Measurements from ENCODE around the gene CRTC1. TPM values are rescaled to one million over a fixed set of nuclear protein-coding genes. Genes with fewer than 3 reads are reported as not detected.

The CRTC1 gene
- total RNA-seq, 2 donors from 2014 or later: 4.0 to 5.8 TPM

DNA sequence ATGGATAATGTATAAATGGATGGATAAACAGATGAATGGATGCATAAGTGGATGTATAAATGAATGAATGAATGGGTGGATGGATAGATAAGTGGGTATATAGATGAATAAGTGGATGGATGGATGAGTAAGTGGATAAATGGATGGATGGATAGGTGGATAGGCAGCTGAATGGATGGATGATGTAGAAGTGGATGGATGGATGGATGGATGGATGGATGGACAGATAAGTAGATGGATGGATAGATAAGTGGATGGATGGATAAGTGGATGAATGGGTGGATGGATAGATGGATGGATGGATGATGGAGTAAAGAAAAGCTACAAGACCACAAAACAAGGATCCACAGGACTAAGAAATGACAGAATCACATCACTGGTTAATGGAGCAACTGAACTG is 116.6 kb downstream of the CRTC1 start:
- Histone ChIP-seq H3K27ac (no peak overlapping the region), H3K4me1 (peaks cover 0 to 6% of the 10 kb centered on the region in 2 donors), H3K27me3 (no peaks in the 10 kb centered on the region), H3K36me3 (no peaks in the 10 kb centered on the region), H3K9me3 (no peaks in the 10 kb centered on the region), H3K4me3 (no peak overlapping the region)
- TF ChIP-seq CTCF (IDR thresholded peaks at IDR 0.05): no peak
- no peak for DNase-seq (ENCODE audit: low spot score)

DNA sequence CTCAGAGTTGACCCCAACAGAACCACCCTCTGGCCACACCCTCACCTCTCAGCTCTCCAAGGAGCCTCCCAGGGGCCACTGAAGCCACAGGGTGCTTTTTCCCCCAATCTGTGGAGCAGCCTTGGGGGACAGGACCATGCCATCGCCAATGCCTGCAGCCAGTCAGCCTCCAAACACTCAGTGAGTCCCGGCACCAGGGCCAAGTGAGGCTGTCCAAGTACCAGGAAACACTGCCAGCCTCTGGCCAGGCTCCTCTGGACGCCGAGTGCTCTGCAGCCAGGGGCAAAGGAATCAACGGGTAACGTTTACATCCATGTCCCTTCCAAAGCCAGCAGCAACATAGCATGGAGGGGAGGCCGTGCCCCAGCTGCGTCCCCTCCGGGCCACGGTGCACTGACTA is 117.2 kb downstream of the CRTC1 start:
- DNase-seq (ENCODE audit: low spot score): no peak
- Histone ChIP-seq H3K4me3 (no peak overlapping the region), H3K4me1 (peaks cover 0 to 2% of the 10 kb centered on the region in 2 donors), H3K27ac (no peak overlapping the region), H3K36me3 (no peaks in the 10 kb centered on the region), H3K27me3 (no peaks in the 10 kb centered on the region), H3K9me3 (no peaks in the 10 kb centered on the region)
- no peak for TF ChIP-seq CTCF (IDR thresholded peaks at IDR 0.05)

GRCh38 chr19:18802354-18802753 is 118.9 kb downstream of the CRTC1 start:
- TF ChIP-seq CTCF (IDR thresholded peaks at IDR 0.05): no peak
- Histone ChIP-seq H3K27me3 (no peaks in the 10 kb centered on the region), H3K27ac (no peak overlapping the region), H3K4me1 (no peaks in the 10 kb centered on the region), H3K9me3 (no peaks in the 10 kb centered on the region), H3K4me3 (no peak overlapping the region), H3K36me3 (no peaks in the 10 kb centered on the region)
- DNase-seq (ENCODE audit: low spot score): no peak

DNA sequence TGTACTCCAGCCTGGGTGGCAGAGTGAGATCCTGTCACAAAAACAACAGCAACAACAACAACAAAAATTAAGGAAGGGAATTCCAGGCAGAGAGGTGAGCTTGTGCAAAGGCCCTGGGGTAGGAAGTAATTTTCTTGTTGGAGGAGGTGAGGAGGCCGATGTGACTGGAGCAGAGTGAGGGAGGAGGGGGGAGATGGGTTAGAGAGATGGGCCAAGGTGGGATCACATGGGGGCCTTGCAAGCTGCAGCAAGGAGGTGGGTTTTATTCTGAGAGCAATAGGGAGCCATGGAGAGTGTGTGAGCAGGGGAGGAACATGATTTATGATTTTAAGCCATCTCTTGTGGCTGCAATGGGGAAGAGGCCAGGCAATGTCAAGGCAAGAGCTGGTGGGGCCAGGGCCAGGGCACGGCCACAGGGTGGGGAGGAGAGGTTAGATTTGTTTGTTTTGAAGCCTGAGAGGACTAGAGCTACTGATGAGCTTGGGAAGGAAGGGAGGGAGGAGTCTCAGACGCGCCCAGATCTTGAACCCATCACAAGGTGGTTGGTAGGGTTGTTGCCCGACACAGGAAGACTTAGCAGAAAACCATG is 120.2 kb downstream of the CRTC1 start:
- Histone ChIP-seq H3K4me1 (peaks cover 0 to 5% of the 10 kb centered on the region in 2 donors), H3K9me3 (no peaks in the 10 kb centered on the region), H3K27me3 (no peaks in the 10 kb centered on the region), H3K36me3 (no peaks in the 10 kb centered on the region), H3K4me3 (no peak overlapping the region), H3K27ac (no peak overlapping the region)
- TF ChIP-seq CTCF (IDR thresholded peaks at IDR 0.05): no peak
- DNase-seq (ENCODE audit: low spot score): no peak

DNA sequence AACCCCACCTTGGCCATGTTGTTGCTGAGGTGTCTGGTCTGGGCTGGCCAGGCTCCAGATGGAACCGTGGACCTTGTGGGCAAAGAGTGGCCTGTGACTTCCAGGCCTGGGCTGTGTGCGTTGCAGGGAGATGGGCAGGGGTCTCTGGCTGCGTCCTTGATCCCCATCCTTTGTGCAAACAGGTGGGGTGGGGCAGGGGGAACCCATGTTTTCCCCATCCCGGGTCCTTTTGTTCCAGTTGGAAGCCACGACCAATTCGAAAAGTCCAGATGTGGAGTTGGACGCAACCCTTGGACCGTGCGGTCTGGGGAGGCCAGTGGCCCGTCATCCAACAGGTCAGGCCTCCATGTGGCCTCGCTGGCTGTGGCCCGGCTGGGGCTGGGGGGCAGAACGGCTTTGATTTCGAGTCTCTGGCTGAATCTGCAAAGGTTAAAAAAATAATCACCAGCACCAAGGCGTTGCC is 120.7 kb downstream of the CRTC1 start:
- no peak overlapping the region for H3K27ac ChIP-seq
- DNase-seq (ENCODE audit: low spot score): no peak
- H3K4me3 ChIP-seq: no peak overlapping the region
- peaks cover 0 to 11% of the 10 kb centered on the region in 2 donors for H3K4me1 ChIP-seq
- H3K36me3 ChIP-seq: no peaks in the 10 kb centered on the region
- no peaks in the 10 kb centered on the region for H3K27me3 ChIP-seq
- TF ChIP-seq CTCF (IDR thresholded peaks at IDR 0.05): no peak
- no peaks in the 10 kb centered on the region for H3K9me3 ChIP-seq

GRCh38 chr19:18804643-18805042 is 121.2 kb downstream of the CRTC1 start:
- Histone ChIP-seq H3K27ac (no peak overlapping the region), H3K36me3 (no peaks in the 10 kb centered on the region), H3K4me1 (peaks cover 4 to 12% of the 10 kb centered on the region in 2 donors), H3K9me3 (no peaks in the 10 kb centered on the region), H3K4me3 (no peak overlapping the region), H3K27me3 (no peaks in the 10 kb centered on the region)
- TF ChIP-seq CTCF (IDR thresholded peaks at IDR 0.05): no peak
- no peak for DNase-seq (ENCODE audit: low spot score)
